KMS-11 (cell line): ENCODE results near the gene TRIM62.

ENCODE experiments used
- H2AFZ ChIP-seq: fragments of 200-600 bp; sonication (generic); 2 replicates; pipeline ENCODE4 v1.6.1; 2016; ENCODE audit warnings: antibody characterized with exemption, mixed run types, low read depth
- H3K27ac ChIP-seq: fragments of 200-600 bp; sonication (generic); 2 replicates; pipeline ENCODE4 v1.6.1; 2016; ENCODE audit warnings: mild to moderate bottlenecking, mixed run types
- H3K27me3 ChIP-seq: fragments of 200-600 bp; sonication (generic); 2 replicates; pipeline ENCODE4 v1.6.1; 2017; ENCODE audit warnings: mild to moderate bottlenecking, low read depth, mixed run types, moderate library complexity; ENCODE audit not compliant: insufficient read depth
- H3K36me3 ChIP-seq: fragments of 200-600 bp; sonication (generic); 2 replicates; pipeline ENCODE4 v1.6.1; 2017; ENCODE audit warnings: mild to moderate bottlenecking, mixed run types; ENCODE audit not compliant: insufficient read depth
- H3K4me1 ChIP-seq: fragments of 200-600 bp; sonication (generic); 2 replicates; pipeline ENCODE4 v1.6.1; 2016; ENCODE audit warnings: mild to moderate bottlenecking, low read depth, mixed run types; ENCODE audit not compliant: poor library complexity, severe bottlenecking
- H3K4me2 ChIP-seq: fragments of 200-600 bp; sonication (generic); 2 replicates; pipeline ENCODE4 v1.7.0; 2016; ENCODE audit warnings: mild to moderate bottlenecking, mixed run types
- H3K4me3 ChIP-seq: fragments of 200-600 bp; sonication (generic); IDR thresholded peaks from 2 replicates; pipeline ENCODE4 v1.6.1; 2017; ENCODE audit warnings: low read depth, low read length, mixed read lengths; ENCODE audit not compliant: insufficient read depth
- H3K79me2 ChIP-seq: fragments of 200-600 bp; sonication (generic); 2 replicates; pipeline ENCODE4 v1.6.1; 2016; ENCODE audit warnings: low read depth, mixed run types; ENCODE audit not compliant: insufficient read depth
- H3K9ac ChIP-seq: fragments of 200-600 bp; sonication (generic); 2 replicates; pipeline ENCODE4 v1.6.1; 2016; ENCODE audit warnings: mild to moderate bottlenecking, mixed run types
- H4K20me1 ChIP-seq: fragments of 200-600 bp; sonication (generic); 2 replicates; pipeline ENCODE4 v1.6.1; 2016; ENCODE audit warnings: mild to moderate bottlenecking, mixed run types; ENCODE audit not compliant: insufficient read depth
- CTCF ChIP-seq: fragments of 200-600 bp; sonication (generic); conservative IDR thresholded peaks from 2 replicates; pipeline ENCODE4 v1.6.1; 2017; ENCODE audit warnings: low read depth, mild to moderate bottlenecking, antibody characterized with exemption, low read length, moderate library complexity, mixed read lengths

Gene TRIM62

DNA sequence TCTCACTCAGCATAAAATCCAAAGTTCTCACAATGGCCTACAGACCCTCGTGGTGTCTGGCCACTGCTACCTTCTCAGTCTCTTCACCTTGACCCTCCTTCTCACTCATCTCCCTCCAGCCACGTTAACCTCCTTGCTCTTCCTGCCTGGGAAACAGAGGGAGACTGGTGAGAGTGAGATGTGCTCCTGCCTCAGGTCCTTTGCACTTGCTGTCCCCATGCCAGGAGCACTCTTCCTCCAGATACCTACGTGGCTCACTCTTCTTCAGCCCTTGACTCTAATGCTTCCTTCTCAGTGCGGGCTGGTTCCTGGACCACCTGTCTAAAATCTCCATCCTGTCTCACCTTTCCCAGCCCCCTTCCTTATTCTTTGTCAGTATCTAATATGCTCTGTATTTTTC lies 24.7 kb downstream of the TRIM62 start:
- H3K27me3 ChIP-seq, result no peaks in the 10 kb centered on the region
- H3K36me3 ChIP-seq, result no peaks in the 10 kb centered on the region
- no peaks in the 10 kb centered on the region for H4K20me1 ChIP-seq
- H3K4me2 ChIP-seq, result no peak overlapping the region
- no peak overlapping the region for H3K4me3 ChIP-seq
- no peak overlapping the region for H2AFZ ChIP-seq
- no peaks in the 10 kb centered on the region for H3K4me1 ChIP-seq
- H3K79me2 ChIP-seq, result no peaks in the 10 kb centered on the region
- TF ChIP-seq CTCF, result no peak
- no peak overlapping the region for H3K27ac ChIP-seq
- H3K9ac ChIP-seq, result no peak overlapping the region

- Histone ChIP-seq H3K36me3 (no peaks in the 10 kb centered on the region), H3K27me3 (no peaks in the 10 kb centered on the region), H3K79me2 (no peaks in the 10 kb centered on the region), H3K4me1 (no peaks in the 10 kb centered on the region), H4K20me1 (no peaks in the 10 kb centered on the region), H3K4me2 (no peak overlapping the region), H2AFZ (no peak overlapping the region), H3K9ac (no peak overlapping the region), H3K4me3 (no peak overlapping the region), H3K27ac (no peak overlapping the region)
- no peak for TF ChIP-seq CTCF
Measured at GRCh38 chr1:33155877-33156538, 25.8 kb downstream of the TRIM62 start.

DNA sequence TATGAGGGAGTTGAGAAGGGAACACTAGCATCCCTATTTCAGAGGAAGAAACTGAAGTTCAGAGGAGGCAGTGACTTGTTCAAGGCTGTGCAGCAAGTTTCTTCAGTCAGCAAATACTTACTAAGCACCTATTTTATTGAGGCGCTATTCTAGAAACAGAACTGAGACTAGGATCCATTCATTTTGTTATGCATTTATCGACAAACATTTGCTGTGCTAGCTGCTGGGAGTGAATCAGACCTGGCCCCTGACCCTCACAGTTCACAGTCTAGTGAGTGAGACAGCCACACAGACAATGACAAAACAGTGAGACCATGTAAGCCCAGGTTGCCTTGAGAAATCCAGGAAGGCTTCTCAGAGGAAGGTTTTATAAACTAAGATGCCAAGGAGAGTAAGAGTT lies 28.2 kb downstream of the TRIM62 start:
- no peak for TF ChIP-seq CTCF
- no peak overlapping the region for H3K9ac ChIP-seq
- no peaks in the 10 kb centered on the region for H3K27me3 ChIP-seq
- H3K79me2 ChIP-seq, result no peaks in the 10 kb centered on the region
- no peaks in the 10 kb centered on the region for H3K4me1 ChIP-seq
- H3K36me3 ChIP-seq, result no peaks in the 10 kb centered on the region
- no peak overlapping the region for H3K4me2 ChIP-seq
- H3K4me3 ChIP-seq, result no peak overlapping the region
- no peak overlapping the region for H2AFZ ChIP-seq
- no peaks in the 10 kb centered on the region for H4K20me1 ChIP-seq
- no peak overlapping the region for H3K27ac ChIP-seq

DNA sequence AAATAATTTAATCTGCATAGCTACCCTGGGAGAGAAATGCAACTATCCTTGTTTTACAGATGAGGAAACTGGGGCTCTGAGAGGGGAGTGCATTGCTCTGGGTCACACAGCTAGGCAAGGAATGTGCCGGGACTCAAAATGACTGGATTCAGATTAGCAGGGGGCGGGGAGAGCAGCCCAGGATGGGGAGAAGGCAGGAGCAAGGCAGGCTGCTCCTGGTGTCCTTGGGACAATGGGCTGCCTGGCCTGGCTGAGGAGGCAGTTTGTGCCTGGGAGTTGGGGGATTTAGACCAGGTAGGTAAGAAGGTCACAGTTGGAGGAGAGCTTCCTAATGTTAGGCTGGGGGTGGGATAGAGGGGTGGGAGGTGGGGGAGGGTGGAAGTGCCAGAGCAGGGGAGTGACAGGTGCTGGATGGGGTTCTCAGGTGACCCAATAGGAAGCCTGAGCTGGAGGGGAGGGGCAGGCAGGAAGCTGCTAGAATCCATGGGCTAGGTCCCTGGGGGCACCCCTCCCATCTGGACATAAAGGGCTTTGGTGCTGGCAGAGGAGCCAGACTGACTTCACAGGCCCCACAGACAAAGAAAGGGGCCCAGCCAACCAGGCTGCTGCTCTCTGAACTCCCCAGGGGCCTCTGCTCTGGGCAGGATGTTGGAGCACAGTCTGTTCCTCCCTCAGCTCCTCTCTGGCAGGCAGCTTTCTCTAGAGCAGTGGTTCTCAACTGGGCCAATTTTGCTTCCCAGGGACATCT lies 29.0 kb downstream of the TRIM62 start:
- no peak for TF ChIP-seq CTCF
- no peak overlapping the region for H2AFZ ChIP-seq
- no peaks in the 10 kb centered on the region for H3K36me3 ChIP-seq
- no peaks in the 10 kb centered on the region for H3K79me2 ChIP-seq
- no peaks in the 10 kb centered on the region for H4K20me1 ChIP-seq
- no peak overlapping the region for H3K4me3 ChIP-seq
- H3K27ac ChIP-seq, result no peak overlapping the region
- H3K4me1 ChIP-seq, result no peaks in the 10 kb centered on the region
- H3K27me3 ChIP-seq, result no peaks in the 10 kb centered on the region
- no peak overlapping the region for H3K9ac ChIP-seq
- no peak overlapping the region for H3K4me2 ChIP-seq
